ENCODE data around the gene WDR70. TPM values are rescaled to one million over a fixed set of nuclear protein-coding genes. Genes with fewer than 3 reads are reported as not detected.
"Not testable (repeated sequence)": the region's sequence is repeated elsewhere in the genome, so short reads cannot be mapped to it uniquely, and the experiment has no call there.

Gene WDR70
- total RNA-seq, 1 donor, result 13.2 TPM

DNA sequence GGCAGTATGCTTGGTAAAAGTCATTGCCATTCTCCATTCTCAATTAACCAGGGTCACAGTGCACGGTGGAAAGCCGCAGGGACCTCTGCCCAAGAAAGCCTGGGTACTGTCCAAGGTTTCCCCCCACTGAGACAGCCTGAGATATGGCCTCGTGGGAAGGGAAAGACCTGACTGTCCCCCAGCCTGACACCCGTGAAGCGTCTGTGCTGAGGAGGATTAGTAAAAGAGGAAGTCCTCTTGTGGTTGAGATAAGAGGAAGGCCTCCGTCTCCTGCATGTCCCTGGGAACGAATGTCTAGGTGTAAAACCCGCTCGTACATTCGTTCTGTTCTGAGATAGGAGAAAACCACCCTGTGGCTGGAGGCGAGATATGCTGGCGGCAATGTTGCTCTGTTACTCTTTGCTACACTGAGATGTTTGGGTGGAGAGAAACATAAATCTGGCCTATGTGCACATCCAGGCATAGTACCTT, 293.0 kb downstream of the WDR70 start:
- DNase-seq (ENCODE audit: low read depth in 2 of 3, low spot score in 2 of 3), result peak in 2 of 3 donors; percentile 73 to 93

DNA sequence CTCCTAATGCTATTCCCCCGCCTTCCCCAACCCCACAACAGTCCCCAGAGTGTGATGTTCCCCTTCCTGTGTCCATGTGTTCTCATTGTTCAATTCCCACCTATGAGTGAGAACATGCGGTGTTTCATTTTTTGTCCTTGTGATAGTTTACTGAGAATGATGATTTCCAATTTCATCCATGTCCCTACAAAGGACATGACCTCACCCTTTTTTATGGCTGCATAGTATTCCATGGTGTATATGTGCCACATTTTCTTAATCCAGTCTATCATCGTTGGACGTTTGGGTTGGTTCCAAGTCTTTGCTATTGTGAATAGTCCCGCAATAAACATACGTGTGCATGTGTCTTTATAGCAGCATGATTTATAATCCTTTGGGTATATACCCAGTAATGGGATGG, 295.2 kb downstream of the WDR70 start:
- not testable (repeated sequence) for DNase-seq (ENCODE audit: low read depth in 2 of 3, low spot score in 2 of 3)

DNA sequence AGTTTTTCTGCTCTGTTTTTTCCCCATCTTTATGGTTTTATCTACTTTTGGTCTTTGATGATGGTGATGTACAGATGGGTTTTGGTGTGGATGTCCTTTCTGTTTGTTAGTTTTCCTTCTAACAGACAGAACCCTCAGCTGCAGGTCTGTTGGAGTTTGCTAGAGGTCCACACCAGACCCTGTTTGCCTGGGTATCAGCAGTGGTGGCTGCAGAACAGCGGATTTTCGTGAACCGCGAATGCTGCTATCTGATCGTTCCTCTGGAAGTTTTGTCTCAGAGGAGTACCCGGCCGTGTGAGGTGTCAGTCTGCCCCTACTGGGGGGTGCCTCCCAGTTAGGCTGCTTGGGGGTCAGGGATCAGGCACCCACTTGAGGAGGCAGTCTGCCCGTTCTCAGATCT, 300.2 kb downstream of the WDR70 start:
- DNase-seq (ENCODE audit: low read depth in 2 of 3, low spot score in 2 of 3), result not testable (repeated sequence)

DNA sequence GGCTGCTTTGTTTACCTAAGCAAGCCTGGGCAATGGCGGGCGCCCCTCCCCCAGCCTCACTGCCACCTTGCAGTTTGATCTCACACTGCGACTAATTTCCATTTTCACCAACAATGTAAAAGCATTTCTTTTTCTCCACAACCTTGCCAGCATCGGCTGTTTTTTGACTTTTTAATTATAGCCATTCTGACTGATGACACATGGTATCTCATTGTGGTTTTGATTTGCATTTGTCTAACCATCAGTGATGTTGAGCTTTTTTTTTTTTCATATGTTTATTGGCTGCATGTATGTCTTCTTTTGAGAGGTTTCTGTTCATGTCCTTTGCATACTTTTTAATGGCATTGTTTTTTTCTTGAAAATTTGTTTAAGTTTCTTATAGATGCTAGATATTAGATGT, 300.8 kb downstream of the WDR70 start:
- not testable (repeated sequence) for DNase-seq (ENCODE audit: low read depth in 2 of 3, low spot score in 2 of 3)

DNA sequence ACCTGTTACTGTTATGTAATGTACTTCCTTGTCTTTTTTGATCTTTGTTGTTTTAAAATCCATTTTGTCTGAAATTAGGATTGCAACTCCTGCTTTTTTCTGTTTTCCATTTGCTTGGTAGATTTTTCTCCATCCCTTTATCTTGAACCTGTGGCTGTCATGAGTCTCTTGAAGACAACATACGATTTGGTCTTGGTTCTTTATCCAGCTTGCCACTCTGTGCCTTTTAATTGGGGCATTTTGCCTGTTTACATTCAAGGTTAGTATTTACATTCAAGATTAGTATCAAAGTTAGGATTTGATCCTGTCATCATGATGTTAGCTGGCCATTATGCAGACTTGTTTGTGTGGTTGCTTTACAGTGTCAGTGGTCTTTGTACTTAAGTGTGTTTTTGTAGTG, 304.0 kb downstream of the WDR70 start:
- no peak for DNase-seq (ENCODE audit: low read depth in 2 of 3, low spot score in 2 of 3)

DNA sequence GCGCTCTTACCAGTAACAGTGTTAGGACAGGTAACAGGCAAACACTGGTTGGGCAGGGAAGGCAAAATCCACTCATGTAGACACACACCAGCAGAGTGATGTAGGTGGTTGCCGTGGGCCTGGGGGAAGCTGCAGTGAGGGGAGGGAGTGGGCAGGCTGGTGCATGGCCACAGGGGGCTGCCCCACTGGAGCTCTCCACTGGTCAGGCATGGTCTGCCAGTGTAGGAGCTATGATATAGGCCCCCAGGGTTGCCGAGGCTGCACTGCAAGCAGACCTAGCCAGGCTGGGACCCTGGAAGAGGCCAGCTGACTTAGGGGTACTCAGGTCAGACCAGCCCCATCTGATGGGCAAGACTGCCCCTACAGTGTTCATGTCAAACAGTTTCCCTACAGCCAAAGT, 306.1 kb downstream of the WDR70 start:
- no peak for DNase-seq (ENCODE audit: low read depth in 2 of 3, low spot score in 2 of 3)

DNA sequence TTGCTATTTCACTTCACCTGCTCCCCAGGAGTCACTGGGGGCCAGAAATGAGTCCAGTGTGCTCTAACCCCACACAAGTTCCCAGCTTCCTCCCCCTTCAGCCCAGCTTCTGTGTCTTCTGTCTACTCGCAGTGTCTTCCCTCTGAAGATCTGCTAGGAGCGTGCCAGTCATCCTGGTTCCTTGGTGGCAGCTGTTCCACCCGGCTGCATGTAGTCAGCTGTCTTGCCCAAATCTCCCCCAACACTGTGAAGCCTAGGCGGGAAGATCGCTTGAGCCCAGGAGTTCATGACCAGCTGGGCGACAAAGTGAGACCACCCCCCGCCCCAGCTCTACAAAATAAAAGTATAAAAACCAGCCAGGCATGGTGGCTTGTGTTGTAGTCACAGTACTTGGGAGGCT, 306.7 kb downstream of the WDR70 start:
- DNase-seq (ENCODE audit: low read depth in 2 of 3, low spot score in 2 of 3), result no peak

DNA sequence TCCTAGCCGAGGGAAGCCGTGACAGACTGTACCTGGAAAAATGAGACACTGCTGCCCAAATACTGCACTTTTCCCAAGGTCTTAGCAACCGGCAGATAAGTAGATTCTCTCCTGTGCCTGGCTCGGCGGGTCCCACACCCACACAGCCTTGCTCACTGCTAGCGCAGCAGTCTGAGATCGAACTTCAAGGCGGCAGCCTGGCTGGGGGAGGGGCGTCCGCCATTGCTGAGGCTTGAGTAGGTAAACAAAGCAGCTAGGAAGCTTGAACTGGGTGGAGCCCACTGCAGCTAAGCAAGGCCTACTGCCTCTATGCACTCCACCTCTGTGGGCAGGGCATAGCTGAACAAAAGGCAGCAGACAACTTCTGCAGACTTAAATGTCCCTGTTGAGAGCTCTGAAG, 309.8 kb downstream of the WDR70 start:
- DNase-seq (ENCODE audit: low read depth in 2 of 3, low spot score in 2 of 3), result not testable (repeated sequence)

DNA sequence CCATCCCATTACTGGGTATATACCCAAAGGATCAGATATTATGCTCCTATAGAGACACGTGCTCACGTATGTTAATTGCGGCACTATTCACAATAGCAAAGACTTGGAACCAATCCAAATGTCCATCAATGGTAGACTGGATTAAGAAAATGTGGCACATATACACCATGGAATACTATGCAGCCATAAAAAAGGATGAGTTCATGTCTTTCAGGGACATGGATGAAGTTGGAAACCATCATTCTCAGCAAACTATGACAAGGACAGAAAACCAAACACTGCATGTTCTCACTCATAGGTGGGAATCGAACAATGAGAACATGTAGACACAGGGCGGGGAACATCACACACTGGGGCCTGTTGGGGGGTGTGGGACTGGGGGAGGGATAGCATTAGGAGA, 315.2 kb downstream of the WDR70 start:
- not testable (repeated sequence) for DNase-seq (ENCODE audit: low read depth in 2 of 3, low spot score in 2 of 3)

DNA sequence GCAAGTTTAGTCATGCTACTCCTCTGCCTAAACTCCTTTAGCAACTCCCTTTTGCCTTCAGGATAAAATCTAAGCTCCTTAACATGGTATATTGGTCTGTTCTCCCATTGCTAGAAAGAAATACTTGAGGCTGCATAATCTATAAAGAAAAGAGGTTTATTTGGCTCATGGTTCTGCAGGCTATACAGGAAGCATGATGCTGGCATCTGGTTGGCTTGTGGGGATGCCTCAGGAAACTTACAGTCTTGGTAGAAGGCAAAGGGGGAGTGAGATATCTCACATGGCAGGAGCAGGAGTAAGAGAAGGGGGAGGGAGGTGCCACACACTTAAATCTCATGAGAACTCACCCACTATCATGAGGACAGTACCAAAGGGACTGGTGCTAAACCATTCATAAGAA, 315.7 kb downstream of the WDR70 start:
- no peak for DNase-seq (ENCODE audit: low read depth in 2 of 3, low spot score in 2 of 3)

DNA sequence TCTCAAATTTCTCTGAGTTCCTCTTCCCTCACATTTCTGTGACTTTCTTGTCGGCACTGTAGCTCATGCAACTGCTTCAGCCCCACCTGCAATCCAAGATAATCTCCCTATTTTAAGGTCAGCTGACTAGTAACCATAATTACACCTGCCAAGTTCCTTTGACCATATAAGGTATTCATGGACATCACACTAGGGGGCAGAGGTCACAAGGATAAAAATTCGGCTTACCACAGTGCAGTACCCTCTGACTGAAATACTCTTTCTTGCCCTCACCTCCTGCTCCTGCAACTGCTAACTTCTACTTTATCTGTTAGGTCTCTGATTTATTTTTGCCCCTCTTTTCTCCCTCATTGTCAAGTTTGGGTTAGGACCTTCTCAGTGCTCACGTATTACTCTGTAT, 316.5 kb downstream of the WDR70 start:
- DNase-seq (ENCODE audit: low read depth in 2 of 3, low spot score in 2 of 3), result no peak

DNA sequence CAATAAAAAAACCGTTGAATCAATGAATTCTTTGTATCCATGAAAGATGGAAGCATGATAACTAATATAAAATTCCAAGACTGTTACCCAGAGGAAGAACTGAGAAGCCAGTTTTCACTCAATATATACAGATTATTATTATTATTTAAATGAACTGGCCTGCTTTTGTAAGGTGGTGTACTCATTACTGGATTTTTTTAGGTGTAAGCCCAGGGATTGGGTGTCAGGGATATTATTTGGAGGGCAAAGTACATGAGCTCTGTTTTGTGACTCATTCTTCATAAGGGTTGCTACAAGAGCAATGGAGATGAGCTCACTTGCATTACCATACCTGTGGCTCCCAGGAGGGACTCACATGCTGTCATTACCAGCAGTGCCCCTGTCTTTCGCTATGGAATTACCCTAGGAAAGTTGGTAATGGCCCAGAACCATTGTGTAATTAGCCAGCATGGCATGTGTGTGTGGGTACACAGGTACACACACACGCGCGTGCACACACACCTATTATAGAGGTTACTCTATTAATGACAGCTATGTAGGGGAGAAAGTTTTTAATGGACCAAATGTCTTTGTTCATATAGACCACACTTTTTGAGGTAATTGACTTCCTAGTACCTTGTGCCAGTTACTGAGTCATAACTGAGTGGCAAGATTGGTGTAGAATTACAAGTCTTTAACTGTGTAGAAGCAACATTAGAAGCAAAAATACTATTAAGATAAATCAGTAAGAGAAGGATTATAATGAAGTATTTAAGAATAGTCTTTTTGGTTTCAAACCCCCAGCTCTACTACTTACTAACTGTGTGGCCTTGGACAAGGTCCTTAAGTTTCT, 317.3 kb downstream of the WDR70 start:
- DNase-seq (ENCODE audit: low read depth in 2 of 3, low spot score in 2 of 3), result no peak

DNA sequence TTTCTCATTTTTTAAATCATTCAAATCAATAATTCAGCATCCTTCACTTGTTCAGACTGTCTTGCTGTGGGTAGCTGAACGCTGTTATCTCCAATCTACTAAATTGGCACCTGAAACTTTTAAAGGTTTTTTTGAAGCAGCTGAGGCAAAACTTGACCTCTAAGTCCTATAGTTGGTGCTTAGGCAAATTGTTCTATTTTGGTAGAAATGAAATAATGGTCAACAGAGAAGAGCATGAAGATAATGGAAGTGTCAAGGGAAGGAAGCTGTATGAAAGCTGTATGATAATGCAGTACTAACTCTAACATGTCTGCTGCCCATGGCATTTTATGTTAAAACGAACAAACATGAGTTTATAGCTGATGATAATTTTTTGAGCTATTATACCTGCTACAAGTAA, 322.8 kb downstream of the WDR70 start:
- DNase-seq (ENCODE audit: low read depth in 2 of 3, low spot score in 2 of 3), result no peak

DNA sequence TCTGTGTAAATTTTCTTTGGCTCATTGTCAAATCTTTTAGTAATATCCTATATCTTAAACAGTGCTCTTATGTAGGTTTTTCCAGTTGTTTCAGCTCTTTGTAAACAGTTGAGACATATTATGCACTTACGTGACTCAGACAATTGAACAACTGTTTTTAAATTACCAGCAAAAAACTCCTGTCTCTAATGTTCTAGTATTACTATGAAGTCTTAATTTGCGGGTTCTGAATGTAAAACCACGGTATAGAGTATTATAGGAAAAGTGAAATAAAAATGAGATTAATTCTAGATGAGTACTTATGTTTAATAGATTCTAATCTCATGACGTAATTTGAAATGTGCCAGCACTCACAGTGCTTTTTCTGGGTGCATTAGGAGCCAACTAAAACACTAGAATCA, 324.7 kb downstream of the WDR70 start:
- DNase-seq (ENCODE audit: low read depth in 2 of 3, low spot score in 2 of 3), result no peak

DNA sequence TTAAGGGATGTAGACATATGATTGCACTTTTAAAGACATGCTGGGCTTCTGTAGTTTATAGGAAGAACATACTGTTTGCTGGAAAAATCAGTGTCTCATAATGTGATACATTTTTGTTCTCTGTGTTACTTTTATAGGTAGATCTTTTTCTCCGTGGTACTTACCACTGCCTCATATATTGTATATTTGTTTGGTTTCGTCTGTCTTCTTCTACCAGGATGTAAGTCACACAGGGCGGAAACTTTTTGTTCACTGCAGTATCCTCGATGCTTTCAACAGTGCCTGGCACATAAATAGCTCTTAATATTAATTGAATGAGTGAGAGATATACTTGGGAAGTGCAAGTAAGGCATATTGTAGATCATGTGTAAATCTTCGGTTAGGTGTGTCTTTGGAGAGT, 325.3 kb downstream of the WDR70 start:
- no peak for DNase-seq (ENCODE audit: low read depth in 2 of 3, low spot score in 2 of 3)

DNA sequence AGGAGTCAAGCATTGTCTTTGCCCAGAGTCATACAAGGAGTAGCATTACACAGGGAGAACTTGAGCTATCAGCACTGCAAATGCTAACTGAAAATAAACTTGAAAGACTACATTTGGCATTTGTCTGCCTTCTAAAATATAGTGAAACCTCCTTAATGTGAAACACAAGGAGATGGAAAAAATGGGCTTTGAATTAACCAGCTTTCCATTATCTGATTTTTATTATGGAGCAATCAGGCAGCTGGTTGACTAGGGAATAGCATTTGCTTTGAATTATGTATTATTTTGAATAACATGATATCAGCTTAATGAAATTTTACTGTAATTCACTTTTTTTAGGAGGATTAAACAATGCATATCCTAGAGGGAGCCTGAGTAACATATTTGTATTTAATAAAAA, 329.9 kb downstream of the WDR70 start:
- no peak for DNase-seq (ENCODE audit: low read depth in 2 of 3, low spot score in 2 of 3)

DNA sequence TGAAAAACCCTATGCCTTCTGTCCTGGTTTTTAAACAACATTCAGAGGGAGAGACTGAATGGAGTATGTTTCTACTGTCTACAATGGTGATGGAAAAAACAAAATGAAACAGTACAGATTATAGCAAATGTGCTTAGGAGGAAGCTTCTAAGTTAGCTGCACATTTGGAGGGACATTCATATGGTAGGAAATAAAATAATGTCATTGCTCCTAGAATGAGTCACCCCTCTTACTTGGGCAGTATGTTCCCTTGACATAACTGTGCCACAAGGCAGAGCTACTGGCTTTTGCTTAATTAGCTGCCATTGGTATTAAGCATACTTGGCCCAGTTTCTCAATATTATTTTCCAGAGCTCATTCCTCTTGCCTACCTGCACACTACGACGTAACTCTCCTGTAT, 331.8 kb downstream of the WDR70 start:
- no peak for DNase-seq (ENCODE audit: low read depth in 2 of 3, low spot score in 2 of 3)

DNA sequence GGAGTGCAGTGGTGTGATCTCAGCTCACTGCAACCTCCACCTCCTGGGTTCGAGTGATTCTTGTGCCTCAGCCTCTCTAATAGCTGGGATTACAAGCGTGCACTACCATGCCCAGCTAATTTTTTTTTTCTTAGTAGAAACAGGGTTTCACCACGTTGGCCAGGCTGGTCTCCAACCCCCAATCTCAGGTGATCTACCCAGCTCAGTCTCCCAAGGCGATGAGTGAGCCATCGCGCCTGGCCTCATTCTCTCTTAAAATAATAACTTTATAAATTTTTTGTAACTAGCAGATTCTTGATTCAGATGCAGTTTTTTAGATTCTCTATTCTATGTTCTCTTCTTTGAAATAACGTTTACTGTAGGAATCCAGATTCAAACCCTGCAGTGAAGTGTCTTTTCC, 333.6 kb downstream of the WDR70 start:
- DNase-seq (ENCODE audit: low read depth in 2 of 3, low spot score in 2 of 3), result no peak

DNA sequence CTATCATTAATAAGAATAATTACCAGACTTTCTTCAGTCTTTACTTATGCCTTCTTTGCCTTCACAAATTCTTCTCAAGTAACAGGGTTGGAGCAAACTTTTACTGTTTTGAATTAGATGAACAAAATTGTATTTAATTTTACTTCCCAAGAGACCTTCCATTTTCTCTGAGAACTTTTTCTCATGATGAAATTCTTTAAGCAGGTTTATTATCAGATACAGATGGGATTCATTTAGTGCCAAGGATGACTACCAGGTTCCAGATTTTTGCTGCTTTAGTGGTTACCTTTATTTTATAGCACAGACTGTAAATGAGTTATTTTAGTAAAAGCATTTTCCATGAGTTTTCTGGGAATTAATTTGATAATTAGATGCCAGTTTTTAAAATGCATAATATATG, 335.6 kb downstream of the WDR70 start:
- DNase-seq (ENCODE audit: low read depth in 2 of 3, low spot score in 2 of 3), result no peak

DNA sequence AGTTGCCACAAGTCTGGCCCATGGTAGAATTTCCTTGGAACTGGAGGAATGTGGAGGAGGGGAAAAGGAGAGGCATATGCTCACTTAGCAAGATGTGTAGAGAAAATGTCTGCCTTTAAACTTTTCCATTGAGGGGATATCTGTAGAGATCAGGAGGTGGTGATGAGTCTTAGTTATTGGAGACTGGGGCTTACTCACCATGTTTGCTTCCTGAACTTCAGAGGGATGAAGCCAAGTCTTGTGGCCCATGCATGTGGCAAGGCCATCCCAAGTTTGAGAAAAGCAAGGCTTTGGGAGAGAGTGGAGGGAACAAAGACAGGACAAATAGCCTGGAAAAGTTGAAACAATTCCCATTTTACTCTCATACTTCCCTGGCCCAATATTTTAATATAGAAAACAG, 336.2 kb downstream of the WDR70 start:
- DNase-seq (ENCODE audit: low read depth in 2 of 3, low spot score in 2 of 3), result no peak

DNA sequence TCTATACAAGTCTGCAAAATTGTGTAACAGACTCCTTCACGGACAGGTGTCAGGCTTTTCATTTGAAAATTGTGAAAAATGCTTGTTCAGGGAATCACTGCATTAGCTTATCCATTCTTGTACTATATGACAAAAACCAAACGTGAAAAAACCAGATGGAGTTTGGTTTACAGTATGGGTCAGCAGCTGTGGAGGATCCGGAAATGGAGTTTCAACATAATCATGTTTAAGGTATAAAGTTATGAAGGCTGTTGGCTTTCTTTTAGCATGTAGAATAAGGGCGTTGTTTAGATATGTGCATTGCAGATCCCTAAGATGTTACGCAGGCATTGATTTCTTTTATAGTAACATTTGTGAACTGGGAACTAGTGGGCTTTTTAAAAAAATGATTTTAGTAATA, 336.9 kb downstream of the WDR70 start:
- DNase-seq (ENCODE audit: low read depth in 2 of 3, low spot score in 2 of 3), result no peak

DNA sequence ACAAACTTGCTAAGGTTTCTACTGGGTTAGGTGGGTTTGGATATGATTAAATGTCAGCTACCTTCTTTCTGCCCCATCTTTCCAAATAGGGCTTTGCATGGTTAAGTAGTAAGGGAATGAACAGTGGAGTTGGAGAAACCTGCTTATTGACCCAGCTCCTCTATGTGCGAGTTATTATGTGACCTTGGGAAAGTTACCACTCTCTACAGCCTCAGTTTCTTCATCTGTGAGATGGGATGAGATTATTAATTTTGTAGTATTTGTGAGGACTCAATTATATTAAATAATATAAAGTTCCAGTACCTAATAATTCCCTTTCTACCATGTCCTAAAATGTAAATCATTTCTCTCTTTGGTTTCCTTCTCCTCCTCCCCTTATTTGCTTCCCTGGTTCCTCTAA, 337.3 kb downstream of the WDR70 start:
- no peak for DNase-seq (ENCODE audit: low read depth in 2 of 3, low spot score in 2 of 3)

DNA sequence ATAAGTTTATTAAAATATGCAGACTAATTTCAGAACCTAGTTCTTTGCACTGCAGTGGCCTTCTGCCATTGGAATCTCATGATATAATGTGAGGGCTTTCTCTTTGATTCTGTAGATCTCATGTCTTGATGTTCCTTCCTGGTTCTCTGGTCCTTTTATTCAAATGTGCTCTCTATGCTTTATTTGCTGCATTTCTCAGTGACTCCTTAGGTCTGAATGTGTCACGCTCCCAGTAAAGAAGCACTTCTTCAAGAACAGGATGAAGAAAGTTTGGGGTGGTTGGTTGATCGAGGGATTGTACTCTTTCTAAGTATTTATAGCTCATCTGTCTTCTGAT, 338.1 kb downstream of the WDR70 start:
- DNase-seq (ENCODE audit: low read depth in 2 of 3, low spot score in 2 of 3), result no peak
